Neuronal stem cell (in vitro differentiated cells): Measurements from ENCODE around the gene RTL1.

ENCODE experiments used
- DNase-seq: peaks from one replicate; pipeline ENCODE4 v3.0.0-alpha.2; 2013; ENCODE audit warnings: low spot score
- H2AFZ ChIP-seq: one replicate; pipeline ENCODE4 v1.6.1; 2013; ENCODE audit warnings: mild to moderate bottlenecking, low read length, inconsistent platforms
- H2AK5ac ChIP-seq: 2 replicates; pipeline ENCODE4 v1.6.1; 2013; ENCODE audit warnings: low read depth, mild to moderate bottlenecking, inconsistent platforms, low read length, moderate library complexity, mixed read lengths
- H2BK120ac ChIP-seq: 2 replicates; pipeline ENCODE4 v1.6.1; 2013; ENCODE audit warnings: low read depth, mild to moderate bottlenecking, inconsistent platforms, low read length, moderate library complexity, mixed read lengths
- H2BK12ac ChIP-seq: one replicate; pipeline ENCODE4 v1.6.1; 2013; ENCODE audit warnings: low read length, inconsistent platforms
- H2BK15ac ChIP-seq: 2 replicates; pipeline ENCODE4 v1.6.1; 2013; ENCODE audit warnings: mild to moderate bottlenecking, low read length, inconsistent platforms, mixed read lengths
- H2BK5ac ChIP-seq: one replicate; pipeline ENCODE4 v1.6.1; 2013; ENCODE audit warnings: inconsistent platforms, mild to moderate bottlenecking, low read length, moderate library complexity
- H3K14ac ChIP-seq: one replicate; pipeline ENCODE4 v1.6.1; 2013; ENCODE audit warnings: low read length, inconsistent platforms
- H3K18ac ChIP-seq: 2 replicates; pipeline ENCODE4 v1.6.1; 2013; ENCODE audit warnings: low read length, inconsistent platforms
- H3K23ac ChIP-seq: 2 replicates; pipeline ENCODE4 v1.6.1; 2013; ENCODE audit warnings: low read depth, mild to moderate bottlenecking, mixed read lengths, low read length, inconsistent platforms; ENCODE audit not compliant: poor library complexity
- H3K27ac ChIP-seq: replicated peaks from 3 replicates; pipeline ENCODE4 v1.5.1; 2013; ENCODE audit warnings: low read length, inconsistent platforms
- H3K27me3 ChIP-seq, 3 experiments: 2 replicates each; pipeline ENCODE4 v1.6.1; 2013; ENCODE audit warnings: low read length in 3 of 3, mild to moderate bottlenecking in 2 of 3, inconsistent platforms in 1 of 3, low read depth in 1 of 3, mixed read lengths in 1 of 3, moderate library complexity in 1 of 3; ENCODE audit not compliant: control insufficient read depth in 3 of 3, insufficient read depth in 3 of 3
- H3K36me3 ChIP-seq, 2 donors: replicated peaks in 1 of 2; 2 replicates each; pipeline ENCODE4 v1.6.1; 2013; ENCODE audit warnings: low read length in 2 of 2; ENCODE audit not compliant: control insufficient read depth in 2 of 2, insufficient read depth in 2 of 2
- H3K4ac ChIP-seq: 2 replicates; pipeline ENCODE4 v1.6.1; 2013; ENCODE audit warnings: inconsistent platforms, mild to moderate bottlenecking, low read length, moderate library complexity
- H3K4me1 ChIP-seq, 2 donors: 1 replicate in 1 of 2; 2 replicates in 1 of 2; pipeline ENCODE4 v1.6.1; 2013; ENCODE audit warnings: low read length in 2 of 2, low read depth in 1 of 2; ENCODE audit not compliant: control insufficient read depth in 2 of 2, insufficient read depth in 1 of 2
- H3K4me2 ChIP-seq: one replicate; pipeline ENCODE4 v1.6.1; 2013; ENCODE audit warnings: mild to moderate bottlenecking, low read length, inconsistent platforms; ENCODE audit not compliant: insufficient read depth, poor library complexity, severe bottlenecking
- H3K4me3 ChIP-seq, 2 donors: 2 replicates each; pipeline ENCODE4 v1.5.1; 2013; ENCODE audit warnings: low read length in 2 of 2, mild to moderate bottlenecking in 2 of 2, inconsistent platforms in 1 of 2, moderate library complexity in 1 of 2
- H3K79me1 ChIP-seq: one replicate; pipeline ENCODE4 v1.6.1; 2013; ENCODE audit warnings: low read depth, mild to moderate bottlenecking, inconsistent platforms, low read length, moderate library complexity
- H3K9ac ChIP-seq: one replicate; pipeline ENCODE4 v1.6.1; 2013; ENCODE audit warnings: mild to moderate bottlenecking, low read depth, low read length, inconsistent platforms; ENCODE audit not compliant: poor library complexity
- H3K9me3 ChIP-seq, 2 donors: replicated peaks in 1 of 2; 2 replicates each; pipeline versions ENCODE3 to v1.6.1; 2013; ENCODE audit warnings: low read length in 2 of 2, mild to moderate bottlenecking in 2 of 2, inconsistent platforms in 1 of 2, low read depth in 1 of 2, mixed read lengths in 1 of 2, moderate library complexity in 1 of 2; ENCODE audit not compliant: control insufficient read depth in 2 of 2, insufficient read depth in 1 of 2
- H4K8ac ChIP-seq: one replicate; pipeline ENCODE4 v1.6.1; 2013; ENCODE audit warnings: low read depth, mild to moderate bottlenecking, inconsistent platforms, low read length, moderate library complexity
- H4K91ac ChIP-seq: one replicate; pipeline ENCODE4 v1.6.1; 2013; ENCODE audit warnings: low read length, low read depth, mild to moderate bottlenecking, inconsistent platforms; ENCODE audit not compliant: poor library complexity
- WGBS, 2 donors: extraction: QIAGEN DNeasy Blood & Tissue Kit; methylation state at CpG; one replicate each; pipeline ENCODE4 v1.1.7; 2013; ENCODE audit warnings: missing lambda C conversion rate in 2 of 2, mixed read lengths in 1 of 2; ENCODE audit not compliant: insufficient read length in 2 of 2, insufficient replicate concordance in 1 of 2; ENCODE audit errors: extremely low coverage in 2 of 2; 5-methylcytosine and 5-hydroxymethylcytosine counted together

RTL1 gene

DNA sequence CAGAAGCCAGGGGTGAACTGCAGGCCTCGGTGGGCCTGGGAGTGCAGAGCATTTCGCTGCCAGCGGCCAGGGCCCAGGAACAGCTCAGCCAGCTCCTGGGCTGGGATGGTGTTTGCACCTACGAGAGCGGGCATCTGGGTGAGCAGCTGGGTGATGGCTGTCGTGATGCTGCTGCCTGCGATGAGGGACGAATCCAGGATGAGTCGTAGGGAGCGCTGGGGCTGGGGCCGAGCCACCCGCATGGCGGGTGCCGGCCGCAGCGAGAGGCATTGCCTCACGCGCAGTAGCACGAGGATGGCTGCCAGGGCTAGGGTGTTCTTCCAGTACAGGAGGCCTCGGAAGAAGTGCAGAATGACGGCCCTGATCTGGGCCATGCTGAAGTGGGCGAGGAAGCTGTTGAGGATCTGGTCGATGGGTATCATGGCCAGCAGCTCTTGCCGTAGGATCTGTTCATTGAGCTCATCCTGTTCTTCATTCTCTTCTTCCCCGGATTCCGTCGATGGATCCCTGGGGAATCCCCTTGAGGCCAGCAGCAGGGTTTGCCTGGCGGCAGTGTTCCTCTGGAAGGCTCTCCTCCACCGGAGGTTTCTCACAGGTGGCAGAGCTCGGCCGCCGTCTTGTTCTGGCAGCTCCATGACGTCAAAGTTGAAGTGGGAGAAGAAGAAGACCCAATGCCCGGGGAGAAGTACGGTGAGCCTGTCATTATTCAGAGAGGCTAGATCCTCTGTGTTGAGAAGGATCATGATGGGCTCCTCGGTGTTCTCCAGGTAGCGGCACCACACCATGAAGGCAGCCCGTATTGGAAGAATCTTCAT lies 22.1 kb downstream of the RTL1 start:
- Histone ChIP-seq H3K9me3 (peaks cover 6 to 31% of the 10 kb centered on the region in 2 donors), H2BK5ac (peak overlapping the region; percentile 56), H3K4me2 (no peak overlapping the region), H3K14ac (no peak overlapping the region), H3K4me3 (no peak overlapping the region), H2AK5ac (peak overlapping the region; percentile 99), H3K4me1 (peaks cover 0 to 7% of the 10 kb centered on the region in 2 donors), H2AFZ (no peak overlapping the region), H3K79me1 (no peaks in the 10 kb centered on the region), H3K4ac (peak overlapping the region; percentile 69), H3K18ac (peak overlapping the region; percentile 89), H3K23ac (peak overlapping the region; percentile 60), H3K27ac (no peak overlapping the region), H3K36me3 (peaks cover 0 to 12% of the 10 kb centered on the region in 2 donors), H3K27me3 (no peaks in the 10 kb centered on the region), H4K8ac (no peak overlapping the region), H2BK15ac (peak overlapping the region; percentile 94), H2BK12ac (peak overlapping the region; percentile 43), H2BK120ac (peak overlapping the region; percentile 88), H4K91ac (peak overlapping the region; percentile 56), H3K9ac (no peak overlapping the region)
- no CpG with 5 or more reads among the region's 38 CpGs for WGBS, 2 donors
- no peak for DNase-seq

DNA sequence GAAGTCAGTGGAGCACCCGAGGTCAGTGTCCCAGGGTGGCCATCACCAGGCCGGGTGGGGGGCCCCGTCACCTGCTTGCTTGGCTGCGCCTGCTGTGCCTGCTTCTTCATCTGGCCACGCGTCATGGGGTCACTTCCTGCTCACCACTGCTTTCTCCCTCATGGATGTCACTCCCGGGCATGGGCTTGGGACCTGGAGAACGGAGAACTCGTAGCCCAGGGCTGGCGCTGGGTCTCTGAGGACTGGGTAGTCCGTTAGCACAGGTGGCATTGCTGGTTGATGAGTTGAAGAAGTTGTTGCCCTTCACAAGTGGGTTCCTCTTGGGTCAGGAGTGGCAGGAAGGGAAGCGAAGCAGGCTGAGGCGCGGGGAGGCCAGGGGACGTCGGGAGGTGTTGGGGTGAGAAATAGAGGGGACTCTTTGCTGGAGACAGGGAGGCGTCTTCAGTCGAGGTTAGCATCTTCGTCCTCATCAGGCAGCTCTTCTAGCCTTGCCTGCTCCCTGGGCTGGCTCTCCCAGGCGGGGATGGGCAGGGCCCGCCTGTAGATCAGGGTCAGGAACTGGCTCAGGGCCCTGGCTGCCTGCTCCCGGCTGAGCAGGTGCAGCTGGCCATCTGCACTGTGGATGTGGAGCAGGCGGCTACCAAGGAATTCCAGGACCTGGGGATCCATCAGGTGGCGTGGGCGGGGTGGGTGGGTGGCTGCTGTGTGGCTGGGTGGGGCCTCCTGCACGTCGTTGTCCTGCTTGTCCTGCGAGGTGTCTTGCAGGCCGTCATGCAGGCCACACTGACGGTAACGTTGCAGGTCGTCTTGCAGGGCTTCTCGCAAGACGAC lies 23.0 kb downstream of the RTL1 start:
- peak overlapping the region; percentile 94 for H2BK15ac ChIP-seq
- peak overlapping the region; percentile 88 for H2BK12ac ChIP-seq
- peak overlapping the region; percentile 65 for H3K9ac ChIP-seq
- no peaks in the 10 kb centered on the region for H3K79me1 ChIP-seq
- H3K36me3 ChIP-seq = peaks cover 0 to 12% of the 10 kb centered on the region in 2 donors
- WGBS, 2 donors = no CpG with 5 or more reads among the region's 34 CpGs
- peak overlapping the region; percentile 88 for H2BK120ac ChIP-seq
- H3K4me2 ChIP-seq = no peak overlapping the region
- peak overlapping the region; percentile 56 for H4K91ac ChIP-seq
- peak overlapping the region; percentile 60 for H3K23ac ChIP-seq
- H4K8ac ChIP-seq = no peak overlapping the region
- H2AK5ac ChIP-seq = peak overlapping the region; percentile 99
- no peak overlapping the region for H3K4me3 ChIP-seq
- H3K9me3 ChIP-seq = peaks cover 6 to 31% of the 10 kb centered on the region in 2 donors
- H3K27ac ChIP-seq = no peak overlapping the region
- H3K18ac ChIP-seq = peak overlapping the region; percentile 89
- H2AFZ ChIP-seq = no peak overlapping the region
- H3K4ac ChIP-seq = peak overlapping the region; percentile 71
- H2BK5ac ChIP-seq = no peak overlapping the region
- DNase-seq = no peak
- H3K27me3 ChIP-seq = peaks cover 0 to 3% (median 0%) of the 10 kb centered on the region in 3 experiments
- peaks cover 0 to 5% of the 10 kb centered on the region in 2 donors for H3K4me1 ChIP-seq
- H3K14ac ChIP-seq = peak overlapping the region; percentile 64

DNA sequence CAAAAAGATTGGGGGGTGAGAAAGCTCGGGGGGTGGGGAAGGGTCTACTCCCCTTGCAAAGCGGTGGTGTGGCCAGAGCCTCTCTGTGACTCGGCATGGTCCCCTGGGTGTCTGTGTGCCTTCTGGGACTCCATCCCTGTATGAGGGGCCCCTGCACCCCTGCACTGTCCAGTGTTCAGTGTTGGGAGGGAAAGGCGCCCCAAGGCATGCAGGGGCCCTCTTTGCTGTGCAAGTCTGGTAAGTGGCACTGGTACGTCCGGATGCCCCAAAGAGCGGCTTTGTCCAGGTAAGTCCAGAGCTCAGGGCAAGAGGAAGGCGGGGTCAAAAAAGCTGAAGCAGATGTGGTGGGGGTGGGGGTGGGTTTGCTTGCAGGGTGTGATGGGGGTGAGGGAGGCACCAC lies 23.7 kb downstream of the RTL1 start:
- no peaks in the 10 kb centered on the region for H3K79me1 ChIP-seq
- H4K91ac ChIP-seq = no peak overlapping the region
- peaks cover 0 to 12% of the 10 kb centered on the region in 2 donors for H3K36me3 ChIP-seq
- H2AK5ac ChIP-seq = peak overlapping the region; percentile 100
- peaks cover 0 to 6% of the 10 kb centered on the region in 2 donors for H3K4me1 ChIP-seq
- H2AFZ ChIP-seq = no peak overlapping the region
- H3K9me3 ChIP-seq = peaks cover 6 to 31% of the 10 kb centered on the region in 2 donors
- H3K27ac ChIP-seq = no peak overlapping the region
- H2BK12ac ChIP-seq = no peak overlapping the region
- no peak overlapping the region for H3K14ac ChIP-seq
- no peak overlapping the region for H4K8ac ChIP-seq
- H3K23ac ChIP-seq = no peak overlapping the region
- no peak overlapping the region for H2BK5ac ChIP-seq
- H2BK120ac ChIP-seq = no peak overlapping the region
- H3K4me2 ChIP-seq = no peak overlapping the region
- peak overlapping the region; percentile 44 for H3K18ac ChIP-seq
- no peak for DNase-seq
- no peak overlapping the region for H3K4ac ChIP-seq
- no peak overlapping the region for H3K4me3 ChIP-seq
- H3K27me3 ChIP-seq = peaks cover 0 to 4% (median 0%) of the 10 kb centered on the region in 3 experiments
- no peak overlapping the region for H3K9ac ChIP-seq
- no CpG with 5 or more reads among the region's 8 CpGs for WGBS, 2 donors
- H2BK15ac ChIP-seq = peak overlapping the region; percentile 94
